Calu3 (cell line): Measurements from ENCODE around the gene DSCAM. TPM values are rescaled to one million over a fixed set of nuclear protein-coding genes. Genes with fewer than 3 reads are reported as not detected.
A peak's percentile ranks its signal among the peaks of the same experiment; 100 is the strongest.

Experiments
- BruUV-seq: library from RNA; stranded (reverse); fragments of 400-500 nt; replicated peaks from 2 replicates; lab custom pipeline; 2021; lab: Mats Ljungman, UMichigan
- CTCF ChIA-PET: fragments of 300-600 bp; sonication (Branson Sonifier 250); formaldehyde crosslinking; loops from one replicate; lab custom pipeline; 2022; ENCODE audit warnings: antibody characterized with exemption; lab: Charles Lee
- DNase-seq: peaks from one replicate; pipeline ENCODE4 v3.0.0; 2022
- H3K27ac Mint-ChIP-seq: one replicate; pipeline ENCODE4 v1.8.0; 2022; ENCODE audit warnings: mixed read lengths; ENCODE audit not compliant: unreplicated experiment
- H3K27me3 Mint-ChIP-seq: one replicate; pipeline ENCODE4 v1.8.0; 2022; ENCODE audit warnings: mixed read lengths; ENCODE audit not compliant: unreplicated experiment
- H3K36me3 Mint-ChIP-seq: one replicate; pipeline ENCODE4 v1.8.0; 2022; ENCODE audit warnings: mild to moderate bottlenecking, moderate library complexity, mixed read lengths; ENCODE audit not compliant: insufficient read depth, unreplicated experiment
- H3K4me1 Mint-ChIP-seq: one replicate; pipeline ENCODE4 v1.8.0; 2022; ENCODE audit warnings: mild to moderate bottlenecking, low read depth, mixed read lengths; ENCODE audit not compliant: unreplicated experiment
- H3K4me3 Mint-ChIP-seq: one replicate; pipeline ENCODE4 v1.8.0; 2022; ENCODE audit warnings: mild to moderate bottlenecking, low read depth, moderate library complexity, mixed read lengths; ENCODE audit not compliant: unreplicated experiment
- H3K9me3 Mint-ChIP-seq: one replicate; pipeline ENCODE4 v1.8.0; 2022; ENCODE audit warnings: low read depth, mixed read lengths; ENCODE audit not compliant: unreplicated experiment
- CTCF ChIP-seq: fragments of 200-600 bp; IDR thresholded peaks from one replicate; pipeline ENCODE4 v1.8.0; 2022; ENCODE audit warnings: antibody characterized with exemption; ENCODE audit not compliant: unreplicated experiment
- intact Hi-C: fragments of 100-400 bp; cut with micrococcal nuclease; formaldehyde crosslinking; loops from one replicate; pipeline ENCODE4 v1.10.0; 2022; ENCODE audit not compliant: unreplicated experiment
- total RNA-seq: library from RNA; stranded (reverse); gene quantifications from 2 replicates; pipeline ENCODE4 v1.2.3, GENCODE V29; 2022

The DSCAM gene
- total RNA-seq, 1 experiment from 2014 or later = not detected

GRCh38 chr21:40129809-40130208, 717.1 kb downstream of the DSCAM start:
- DNase-seq = no peak
- no peak for TF ChIP-seq CTCF
- Mint-ChIP-seq H3K27me3 (no peaks in the 10 kb centered on the region), H3K27ac (no peak overlapping the region), H3K4me1 (no peaks in the 10 kb centered on the region), H3K36me3 (no peaks in the 10 kb centered on the region), H3K9me3 (peaks cover 5% of the 10 kb centered on the region), H3K4me3 (no peak overlapping the region)
- no TSS peak for BruUV-seq
- CTCF ChIA-PET = no interaction called here
- intact Hi-C loops = no loop called here

- Mint-ChIP-seq H3K4me1 (no peaks in the 10 kb centered on the region), H3K36me3 (no peaks in the 10 kb centered on the region), H3K4me3 (no peak overlapping the region), H3K27ac (no peak overlapping the region), H3K9me3 (peaks cover 5% of the 10 kb centered on the region), H3K27me3 (no peaks in the 10 kb centered on the region)
- intact Hi-C loops = no loop called here
- no TSS peak for BruUV-seq
- CTCF ChIA-PET = no interaction called here
- no peak for TF ChIP-seq CTCF
- no peak for DNase-seq
These were observed 718.1 kb downstream of the DSCAM start for GRCh38 chr21:40128891-40129290.

GRCh38 chr21:40120940-40121575, 725.9 kb downstream of the DSCAM start:
- TF ChIP-seq CTCF = peak; percentile 32
- H3K9me3 Mint-ChIP-seq = peaks cover 2% of the 10 kb centered on the region
- no peak for DNase-seq
- CTCF ChIA-PET = interaction anchor here (2.3 kb wide), 1 partner anchor 332 kb away, joined by 13 read pairs; no protein-coding TSS in a partner anchor
- intact Hi-C loops = loop anchor here (1.0 to 5.0 kb wide), 2 partner anchors 254 to 333 kb away; partner anchors contain the start of gene PCP4
- H3K27me3 Mint-ChIP-seq = no peaks in the 10 kb centered on the region
- BruUV-seq = no TSS peak
- H3K36me3 Mint-ChIP-seq = no peaks in the 10 kb centered on the region
- H3K27ac Mint-ChIP-seq = no peak overlapping the region
- no peak overlapping the region for H3K4me3 Mint-ChIP-seq
- no peaks in the 10 kb centered on the region for H3K4me1 Mint-ChIP-seq

GRCh38 chr21:40118527-40118926, 728.4 kb downstream of the DSCAM start:
- DNase-seq = no peak
- Mint-ChIP-seq H3K36me3 (no peaks in the 10 kb centered on the region), H3K27me3 (no peaks in the 10 kb centered on the region), H3K27ac (no peak overlapping the region), H3K4me1 (no peaks in the 10 kb centered on the region), H3K9me3 (no peaks in the 10 kb centered on the region), H3K4me3 (no peak overlapping the region)
- no peak for TF ChIP-seq CTCF
- intact Hi-C loops = no loop called here
- CTCF ChIA-PET = interaction anchor here (1.7 kb wide), 1 partner anchor 251 kb away, joined by 4 read pairs; the partner anchor contains the start of gene PCP4
- BruUV-seq = no TSS peak
